K562 (cell line): ENCODE results near the gene CYP17A1. TPM values are rescaled to one million over a fixed set of nuclear protein-coding genes. Genes with fewer than 3 reads are reported as not detected.
A peak's percentile ranks its signal among the peaks of the same experiment; 100 is the strongest.

Source experiments
- ATAC-seq: fragments of 200-7000 bp; cut with Tn5 transposase; 3 replicates; pipeline ENCODE4 v1.9.1; 2020; ENCODE audit warnings: moderate library complexity
- BruUV-seq: library from RNA; stranded (reverse); fragments of 400-500 nt; replicated peaks from 2 replicates; lab custom pipeline; 2021; lab: Mats Ljungman, UMichigan
- CTCF ChIA-PET: fragments of 300-600 bp; formaldehyde crosslinking; extraction: SDS; loops from one replicate; lab custom pipeline; 2021; ENCODE audit warnings: low intra/inter-chr PET ratio; lab: Yijun Ruan, JAX
- POLR2A ChIA-PET: fragments of 300-600, 350-650 bp; sonication (Branson Sonifier 250); formaldehyde crosslinking; extraction: SDS; loops from one replicate; lab custom pipeline; 2021; ENCODE audit warnings: antibody characterized with exemption, inconsistent platforms; lab: Yijun Ruan, JAX
- DNase-seq, 4 experiments: peaks; one replicate each; pipeline versions ENCODE4 v3.0.0 to v3.0.0-alpha.2; 2011 to 2018; ENCODE audit warnings: low spot score in 3 of 4, mixed read lengths in 3 of 4; ENCODE audit errors: extremely low read depth in 1 of 4
- FAIRE-seq: peaks from 2 replicates; lab custom pipeline; 2011; peaks lifted over from hg19 to GRCh38; lab: Jason Lieb, UNC
- H2AFZ ChIP-seq: 2 replicates; pipeline ENCODE4 v1.6.0; 2011; ENCODE audit warnings: low read depth, low read length, control low read depth, inconsistent platforms
- H3K27ac ChIP-seq: fragments of 200-600 bp; 3 replicates; pipeline ENCODE4 v1.8.0; 2011; ENCODE audit warnings: low read depth, mild to moderate bottlenecking, control low read depth, inconsistent platforms, low read length, moderate library complexity, mixed read lengths; ENCODE audit errors: extremely low read depth
- H3K27me3 ChIP-seq, 2 experiments: fragments of 300-600 bp in 1 of 2; 2 replicates in 1 of 2; 3 replicates in 1 of 2; pipeline versions ENCODE4 v1.6.0 to v1.8.0; 2011; ENCODE audit warnings: inconsistent platforms in 2 of 2, low read length in 2 of 2, mild to moderate bottlenecking in 1 of 2, mixed read lengths in 1 of 2, moderate library complexity in 1 of 2; ENCODE audit not compliant: control insufficient read depth in 2 of 2, insufficient read depth in 2 of 2
- H3K36me3 ChIP-seq: fragments of 300-600 bp; 3 replicates; pipeline ENCODE4 v1.8.0; 2011; ENCODE audit warnings: mild to moderate bottlenecking, low read length, inconsistent platforms; ENCODE audit not compliant: control insufficient read depth, insufficient read depth
- H3K4me1 ChIP-seq, 2 experiments: fragments of 200-600 bp in 1 of 2; replicated peaks in 1 of 2; 2 replicates in 1 of 2; 3 replicates in 1 of 2; pipeline versions ENCODE4 v1.5.1 to v1.8.0; 2011; ENCODE audit warnings: inconsistent platforms in 2 of 2, low read length in 2 of 2, mild to moderate bottlenecking in 1 of 2, mixed read lengths in 1 of 2, moderate library complexity in 1 of 2; ENCODE audit not compliant: control insufficient read depth in 2 of 2, insufficient read depth in 2 of 2
- H3K4me2 ChIP-seq: 2 replicates; pipeline ENCODE4 v1.6.1; 2011; ENCODE audit warnings: low read length, control low read depth, inconsistent platforms, mixed read lengths; ENCODE audit not compliant: insufficient read depth
- H3K4me3 ChIP-seq: fragments of 200-600 bp; sonication (generic), shearing (Covaris generic); 2 replicates; pipeline ENCODE4 v1.5.1; 2016; ENCODE audit warnings: control low read depth, inconsistent platforms
- H3K79me2 ChIP-seq: fragments of 200-600 bp; 3 replicates; pipeline ENCODE4 v1.8.0; 2011; ENCODE audit warnings: low read length, inconsistent platforms; ENCODE audit not compliant: control insufficient read depth, insufficient read depth
- H3K9ac ChIP-seq, 2 experiments: 2 replicates each; pipeline versions ENCODE4 v1.6.0 to v1.6.1; 2011; ENCODE audit warnings: low read depth in 2 of 2, low read length in 2 of 2, control low read depth in 1 of 2, inconsistent platforms in 1 of 2, mild to moderate bottlenecking in 1 of 2, mixed read lengths in 1 of 2; ENCODE audit not compliant: insufficient read depth in 1 of 2
- H3K9me1 ChIP-seq: one replicate; pipeline ENCODE4 v1.6.0; 2011; ENCODE audit warnings: inconsistent platforms, mild to moderate bottlenecking, low read length, moderate library complexity; ENCODE audit not compliant: control insufficient read depth, insufficient read depth
- H3K9me3 ChIP-seq: replicated peaks from 2 replicates; pipeline ENCODE4 v1.5.1; 2011; ENCODE audit warnings: low read depth, low read length, inconsistent platforms; ENCODE audit not compliant: control insufficient read depth, insufficient read depth
- H4K20me1 ChIP-seq: replicated peaks from 2 replicates; pipeline ENCODE4 v1.6.1; 2011; ENCODE audit warnings: low read length, inconsistent platforms, mixed read lengths; ENCODE audit not compliant: control insufficient read depth, insufficient read depth
- BCOR ChIP-seq: fragments of 450-650 bp; IDR thresholded peaks from 2 replicates; pipeline ENCODE4 v1.6.1; 2016
- CEBPZ ChIP-seq: fragments of 150-350 bp; IDR thresholded peaks from 2 replicates; pipeline ENCODE4 v1.6.1; 2014; ENCODE audit warnings: low read depth, mild to moderate bottlenecking, low read length, borderline replicate concordance
- HMGN3 ChIP-seq: IDR thresholded peaks from 2 replicates; pipeline ENCODE4 v1.6.1; 2011; ENCODE audit warnings: borderline replicate concordance, low read depth, mild to moderate bottlenecking, mixed read lengths, low read length; ENCODE audit not compliant: insufficient read length; ENCODE audit errors: extremely low read depth
- MAZ ChIP-seq, 2 experiments: fragments of 450-650 bp in 1 of 2; sonication (generic) in 1 of 2; formaldehyde crosslinking; IDR thresholded peaks in 1 of 2; conservative IDR thresholded peaks in 1 of 2; 2 replicates each; pipeline versions ENCODE4 v1.4.0 to v1.5.0; 2020; ENCODE audit warnings: mild to moderate bottlenecking in 1 of 2, missing genetic modification reagents in 1 of 2
- PKNOX1 ChIP-seq: fragments of 450-650 bp; IDR thresholded peaks from 2 replicates; pipeline ENCODE4 v1.6.1; 2016
- YY1 ChIP-seq, 3 experiments: IDR thresholded peaks; 2 replicates each; pipeline ENCODE4 v1.6.1; 2011; ENCODE audit warnings: low read length in 2 of 3, mild to moderate bottlenecking in 2 of 3, moderate library complexity in 2 of 3, borderline replicate concordance in 1 of 3, control low read depth in 1 of 3, low read depth in 1 of 3; ENCODE audit not compliant: insufficient read depth in 3 of 3, insufficient replicate concordance in 2 of 3, control insufficient read depth in 1 of 3, insufficient read length in 1 of 3; ENCODE audit errors: extremely low read depth in 1 of 3
- ZFPM2 ChIP-seq: fragments of 250-450 bp; sonication (Bioruptor Pico); IDR thresholded peaks from 2 replicates; pipeline ENCODE4 v1.5.1; 2022; ENCODE audit warnings: mild to moderate bottlenecking
- ZNF174 ChIP-seq: fragments of 250-450 bp; sonication (Bioruptor Pico); IDR thresholded peaks from 2 replicates; pipeline ENCODE4 v1.4.0; 2020; ENCODE audit warnings: mild to moderate bottlenecking
- ZNF57 ChIP-seq: fragments of 450-650 bp; formaldehyde crosslinking; IDR thresholded peaks from 2 replicates; pipeline ENCODE4 v1.4.0; 2020; ENCODE audit warnings: mild to moderate bottlenecking, moderate library complexity
- WGBS: fragments of 100-300 bp; shearing (Covaris generic); methylation state at CpG from one replicate; pipeline ENCODE4 v1.1.6; 2016; ENCODE audit warnings: low coverage, mixed read lengths; ENCODE audit not compliant: insufficient coverage; ENCODE audit errors: missing lambda C conversion rate; 5-methylcytosine and 5-hydroxymethylcytosine counted together
- in situ Hi-C: fragments of 300-500 bp; cut with MboI; formaldehyde crosslinking; loops from 4 replicates; pipeline ENCODE4 v1.15.0; 2018; ENCODE audit warnings: inconsistent platforms, mixed read lengths
- intact Hi-C: fragments of 100-400 bp; cut with micrococcal nuclease; formaldehyde crosslinking; loops from 2 replicates; pipeline ENCODE4 v1.14.2; 2022
- polyA plus RNA-seq, 8 experiments: library from polyadenylated mRNA; depleted of rRNA in 4 of 8; stranded (reverse) in 5 of 8; unstranded in 3 of 8; fragments of >200 nt; fragmentation: Nextera tagmentation in 2 of 8; fragmentation: Illumina TruSeq in 1 of 8; extraction: Ambion mirVana in 2 of 8; extraction: Trizol in 1 of 8; gene quantifications; 2 replicates each; pipeline versions ENCODE4 v1.2.1 to v1.2.3, GENCODE V29; 2011 to 2014; ENCODE audit warnings: inconsistent platforms in 1 of 8, missing spikeins in 1 of 8
- total RNA-seq, 7 experiments: library from RNA; depleted of rRNA in 6 of 7; stranded (reverse); fragments of >200 nt in 6 of 7; fragmentation: Illumina TruSeq in 2 of 7; extraction: Trizol in 2 of 7; gene quantifications; 2 replicates each; pipeline versions ENCODE4 v1.2.1 to v1.2.3, GENCODE V29; 2011 to 2021; ENCODE audit warnings: low replicate concordance in 1 of 7

Gene CYP17A1
- total and polyA plus RNA-seq, 9 of the 15 experiments (the other 6 are each of a cell fraction or from before 2014, with no cell fraction given) = 2.3 TPM; not detected in 8

GRCh38 chr10:102782673-102783551 lies 54.3 kb downstream of the CYP17A1 start (continued):
- peak in 1 of 2 experiments; percentile 40; a peak in 1 of 4 replicates for TF ChIP-seq MAZ (CRISPR knock-in tag; conservative IDR thresholded peaks at IDR 0.05 in 1 of 2, IDR thresholded peaks at IDR 0.05 in 1 of 2)
- no peak for TF ChIP-seq HMGN3

- peaks cover 31% of the 10 kb centered on the region for H3K79me2 ChIP-seq
- H3K4me2 ChIP-seq = peak overlapping the region; percentile 42
- no TSS peak for BruUV-seq
- no peaks in the 10 kb centered on the region for H3K9me1 ChIP-seq
- H3K9me3 ChIP-seq = no peaks in the 10 kb centered on the region
- no peak for ATAC-seq
- no peak overlapping the region for H3K4me3 ChIP-seq
- CTCF ChIA-PET = no interaction called here
- H3K9ac ChIP-seq = peak overlapping the region in 1 of 2 experiments; percentile 12; a peak in 1 of 4 replicates
- FAIRE-seq = no peak
- 60% methylated on average over 3 of the region's 6 CpGs for WGBS
- POLR2A ChIA-PET = no interaction called here
- no peak overlapping the region for H2AFZ ChIP-seq
- no peaks in the 10 kb centered on the region for H4K20me1 ChIP-seq
- H3K27ac ChIP-seq = no peak overlapping the region
- no peak for DNase-seq
- H3K4me1 ChIP-seq = peaks cover 35 to 56% of the 10 kb centered on the region in 2 experiments
- intact Hi-C loops = no loop called here
- TF ChIP-seq PKNOX1 = no peak
- no peak for TF ChIP-seq BCOR
- TF ChIP-seq YY1 (IDR thresholded peaks at IDR 0.05; ENCODE audit: borderline replicate concordance in 1 of 3, control insufficient read depth in 1 of 3, extremely low read depth in 1 of 3, insufficient read depth in 3 of 3, insufficient read length in 1 of 3, insufficient replicate concordance in 2 of 3, low read depth in 1 of 3, low read length in 2 of 3) = peak in 1 of 3 experiments; percentile 39
- no peak for TF ChIP-seq CEBPZ
- TF ChIP-seq ZFPM2 (CRISPR knock-in tag) = no peak
- TF ChIP-seq ZNF57 (CRISPR knock-in tag) = no peak
- no peak for TF ChIP-seq ZNF174 (CRISPR knock-in tag)
- TF ChIP-seq, all 486 proteins: peak for 1
- in situ Hi-C loops = no loop called here
- H3K27me3 ChIP-seq = no peaks in the 10 kb centered on the region
- peaks cover 4% of the 10 kb centered on the region; the same call in 1 of the 3 replicates for H3K36me3 ChIP-seq
Observed at GRCh38 chr10:102781921-102782557, 55.2 kb downstream of the CYP17A1 start.
